Esophagus squamous epithelium (tissue), 4 donors: Measurements from ENCODE around the gene MIF4GD.

Experiments
- CTCF ChIP-seq, 6 experiments: fragments of 450-650 bp in 4 of 6; fragments of 200-600 bp in 2 of 6; sonication (generic) in 2 of 6; IDR thresholded peaks; one replicate each; pipeline ENCODE4 v1.5.1; 2016 to 2019; ENCODE audit warnings: antibody characterized with exemption in 6 of 6, mild to moderate bottlenecking in 4 of 6, moderate library complexity in 4 of 6
- POLR2A ChIP-seq, 4 donors: fragments of 450-650 bp; IDR thresholded peaks; one replicate each; pipeline ENCODE4 v1.6.1; 2017; ENCODE audit warnings: antibody characterized with exemption in 4 of 4, mild to moderate bottlenecking in 4 of 4, moderate library complexity in 3 of 4

GRCh38 chr17:75300280-75300679 is 29.2 kb upstream of the MIF4GD start:
- TF ChIP-seq CTCF (IDR thresholded peaks at IDR 0.05) (no peak), POLR2A (IDR thresholded peaks at IDR 0.05) (no peak)
